ENCODE results near the gene DYNC2I2.

The DYNC2I2 gene

GRCh38 chr9:128684065-128684324 lies 27.3 kb upstream of the DYNC2I2 start:
- Histone ChIP-seq H3K27me3 (ENCODE audit: low read length) (no peaks in the 10 kb centered on the region), H4K20me1 (ENCODE audit: low read depth, low read length) (no peaks in the 10 kb centered on the region), H3K27ac (ENCODE audit: low read depth, low read length) (peak overlapping the region; percentile 97), H3K4me3 (ENCODE audit: insufficient read depth, low read length, poor library complexity, severe bottlenecking) (peak overlapping the region; percentile 82), H3K79me2 (ENCODE audit: insufficient read depth, low read length) (peaks cover 62% of the 10 kb centered on the region), H3K9ac (ENCODE audit: low read length) (peak overlapping the region; percentile 96), H3F3A (ENCODE audit: insufficient read depth) (peaks cover 52% of the 10 kb centered on the region), H3K4me2 (ENCODE audit: low read depth, low read length, poor library complexity, severe bottlenecking) (peak overlapping the region; percentile 74), H3K9me2 (replicated peaks; ENCODE audit: insufficient read depth, low read length) (no peaks in the 10 kb centered on the region), H3K9me3 (ENCODE audit: insufficient read depth, low read length) (no peaks in the 10 kb centered on the region), H2AFZ (ENCODE audit: low read depth, low read length, severe bottlenecking) (no peak overlapping the region), H3K36me3 (ENCODE audit: low read length) (no peaks in the 10 kb centered on the region)
- TF ChIP-seq CTCF (IDR thresholded peaks at IDR 0.05; ENCODE audit: insufficient read depth, low read length, poor library complexity, severe bottlenecking) = no peak
- TF ChIP-seq EZH2phosphoT487 (conservative IDR thresholded peaks at IDR 0.05; ENCODE audit: low read length) = no peak

DNA sequence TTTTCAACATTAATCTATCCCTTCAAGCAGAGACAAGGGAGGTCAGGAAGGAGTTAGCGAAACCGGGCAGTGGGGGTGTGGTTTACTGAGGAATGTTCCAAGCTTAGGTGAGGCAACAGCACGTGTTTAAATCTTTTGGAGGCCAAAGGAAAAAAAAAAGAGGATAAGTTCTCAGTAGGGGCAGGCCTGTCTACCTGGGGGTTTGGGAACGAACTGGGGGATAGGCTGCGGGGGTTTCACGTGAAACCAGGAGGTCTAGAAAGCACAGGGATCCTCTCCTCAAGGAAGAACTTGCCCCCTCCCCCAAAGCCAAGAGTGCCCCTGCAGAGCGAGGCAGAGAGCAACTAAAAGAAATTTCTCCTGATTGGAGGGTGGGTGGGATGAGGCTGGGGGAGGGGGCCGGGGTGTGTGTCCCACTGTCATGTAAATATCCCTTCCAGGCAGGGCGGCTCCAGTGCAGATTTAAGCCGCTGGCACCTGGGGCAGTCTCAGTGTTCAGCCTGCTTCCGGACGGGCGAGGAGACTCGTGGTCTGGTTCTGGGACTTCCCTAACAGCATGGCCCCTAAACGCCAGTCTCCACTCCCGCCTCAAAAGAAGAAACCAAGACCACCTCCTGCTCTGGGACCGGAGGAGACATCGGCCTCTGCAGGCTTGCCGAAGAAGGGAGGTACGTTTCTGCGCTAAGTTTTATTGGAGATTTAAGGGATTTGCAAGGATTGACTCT lies 26.9 kb upstream of the DYNC2I2 start:
- Histone ChIP-seq H3K27ac (ENCODE audit: low read depth, low read length) (peak overlapping the region; percentile 97), H3K4me3 (ENCODE audit: insufficient read depth, low read length, poor library complexity, severe bottlenecking) (peak overlapping the region; percentile 82)

DNA sequence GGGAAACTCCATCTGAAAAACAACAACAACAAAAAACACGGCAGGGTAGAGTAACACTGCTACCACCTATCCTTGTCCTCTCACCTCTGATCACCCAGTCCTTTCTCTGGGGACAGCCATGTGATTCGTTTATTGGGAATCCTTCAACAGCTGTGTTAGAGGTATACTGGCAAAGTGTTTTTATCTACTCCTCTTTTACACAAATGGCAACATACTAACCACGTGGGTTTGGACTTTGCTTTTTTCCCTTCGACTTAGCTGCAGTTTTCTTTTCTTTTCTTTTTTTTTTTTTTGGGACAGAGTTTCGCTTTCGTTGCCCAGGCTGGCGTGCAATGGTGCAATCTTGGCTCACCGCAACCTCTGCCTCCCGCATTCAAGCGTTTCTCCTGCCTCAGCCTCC lies 21.1 kb upstream of the DYNC2I2 start:
- H3K36me3 ChIP-seq (ENCODE audit: low read length) = no peaks in the 10 kb centered on the region
- TF ChIP-seq CTCF (IDR thresholded peaks at IDR 0.05; ENCODE audit: insufficient read depth, low read length, poor library complexity, severe bottlenecking) = no peak
- no peak for TF ChIP-seq EZH2phosphoT487 (conservative IDR thresholded peaks at IDR 0.05; ENCODE audit: low read length)
- H3K27ac ChIP-seq (ENCODE audit: low read depth, low read length) = no peak overlapping the region
- H3K27me3 ChIP-seq (ENCODE audit: low read length) = no peaks in the 10 kb centered on the region
- H4K20me1 ChIP-seq (ENCODE audit: low read depth, low read length) = no peaks in the 10 kb centered on the region
- peaks cover 16% of the 10 kb centered on the region; the same call in 1 of the 2 replicates for H3F3A ChIP-seq (ENCODE audit: insufficient read depth)
- no peaks in the 10 kb centered on the region for H3K9me3 ChIP-seq (ENCODE audit: insufficient read depth, low read length)
- H2AFZ ChIP-seq (ENCODE audit: low read depth, low read length, severe bottlenecking) = no peak overlapping the region
- no peak overlapping the region for H3K4me2 ChIP-seq (ENCODE audit: low read depth, low read length, poor library complexity, severe bottlenecking)
- no peak overlapping the region for H3K4me3 ChIP-seq (ENCODE audit: insufficient read depth, low read length, poor library complexity, severe bottlenecking)
- H3K79me2 ChIP-seq (ENCODE audit: insufficient read depth, low read length) = peaks cover 12% of the 10 kb centered on the region
- no peaks in the 10 kb centered on the region for H3K9me2 ChIP-seq (replicated peaks; ENCODE audit: insufficient read depth, low read length)
- no peak overlapping the region for H3K9ac ChIP-seq (ENCODE audit: low read length)

More for the DNA sequence above, 26.9 kb upstream of the DYNC2I2 start:
- H3K36me3 ChIP-seq (ENCODE audit: low read length) = no peaks in the 10 kb centered on the region
- TF ChIP-seq EZH2phosphoT487 (conservative IDR thresholded peaks at IDR 0.05; ENCODE audit: low read length) = no peak
- no peak for TF ChIP-seq CTCF (IDR thresholded peaks at IDR 0.05; ENCODE audit: insufficient read depth, low read length, poor library complexity, severe bottlenecking)
- peak overlapping the region; percentile 74 for H3K4me2 ChIP-seq (ENCODE audit: low read depth, low read length, poor library complexity, severe bottlenecking)
- H3K9me3 ChIP-seq (ENCODE audit: insufficient read depth, low read length) = no peaks in the 10 kb centered on the region
- H4K20me1 ChIP-seq (ENCODE audit: low read depth, low read length) = no peaks in the 10 kb centered on the region
- H3K27me3 ChIP-seq (ENCODE audit: low read length) = no peaks in the 10 kb centered on the region
- peaks cover 60% of the 10 kb centered on the region for H3K79me2 ChIP-seq (ENCODE audit: insufficient read depth, low read length)
- H3F3A ChIP-seq (ENCODE audit: insufficient read depth) = peaks cover 52% of the 10 kb centered on the region
- no peaks in the 10 kb centered on the region for H3K9me2 ChIP-seq (replicated peaks; ENCODE audit: insufficient read depth, low read length)
- H2AFZ ChIP-seq (ENCODE audit: low read depth, low read length, severe bottlenecking) = no peak overlapping the region
- peak overlapping the region; percentile 96 for H3K9ac ChIP-seq (ENCODE audit: low read length)
